Measurements from ENCODE around the gene FAM50A.
"Not testable (repeated sequence)": the region's sequence is repeated elsewhere in the genome, so short reads cannot be mapped to it uniquely, and the experiment has no call there.

FAM50A gene

GRCh38 chrX:154443992-154444754 is at the start of gene FAM50A:
FAM50A (plus strand) TSS chrX:154444141; CDS start chrX:154444236, 95 bp downstream.
- peak in 1 of 2 donors; percentile 42 for DNase-seq (ENCODE audit: low read depth in 2 of 2, low spot score in 1 of 2)

GRCh38 chrX:154396363-154396762 is 47.6 kb upstream of the FAM50A start:
- not testable (repeated sequence) for DNase-seq (ENCODE audit: low read depth in 2 of 2, low spot score in 1 of 2)

GRCh38 chrX:154396973-154397887 is 46.7 kb upstream of the FAM50A start:
- DNase-seq (ENCODE audit: low read depth in 2 of 2, low spot score in 1 of 2), result no peak

GRCh38 chrX:154397888-154398667 is 45.9 kb upstream of the FAM50A start, which contains the start of gene RPL10:
RPL10 (plus strand) TSS chrX:154398377; CDS start chrX:154398520, 143 bp downstream.
- peak; percentile 61 to 81 for DNase-seq (ENCODE audit: low read depth in 2 of 2, low spot score in 1 of 2)

- DNase-seq (ENCODE audit: low read depth in 2 of 2, low spot score in 1 of 2), result peak; percentile 51 to 60
Measured at GRCh38 chrX:154398668-154399526, 45.0 kb upstream of the FAM50A start.

GRCh38 chrX:154399527-154400368 is 44.2 kb upstream of the FAM50A start:
- DNase-seq (ENCODE audit: low read depth in 2 of 2, low spot score in 1 of 2), result no peak

- DNase-seq (ENCODE audit: low read depth in 2 of 2, low spot score in 1 of 2), result not testable (repeated sequence)
Measured at GRCh38 chrX:154400369-154400817, 43.5 kb upstream of the FAM50A start.

- DNase-seq (ENCODE audit: low read depth in 2 of 2, low spot score in 1 of 2), result no peak
Measured at GRCh38 chrX:154401045-154401799, 42.7 kb upstream of the FAM50A start.

- no peak for DNase-seq (ENCODE audit: low read depth in 2 of 2, low spot score in 1 of 2)
Measured at GRCh38 chrX:154401918-154402621, 41.9 kb upstream of the FAM50A start.

GRCh38 chrX:154402622-154403127 is 41.3 kb upstream of the FAM50A start:
- no peak for DNase-seq (ENCODE audit: low read depth in 2 of 2, low spot score in 1 of 2)

- no peak for DNase-seq (ENCODE audit: low read depth in 2 of 2, low spot score in 1 of 2)
Measured at GRCh38 chrX:154403192-154403591, 40.7 kb upstream of the FAM50A start.

GRCh38 chrX:154403858-154404257 is 40.1 kb upstream of the FAM50A start:
- no peak for DNase-seq (ENCODE audit: low read depth in 2 of 2, low spot score in 1 of 2)

- DNase-seq (ENCODE audit: low read depth in 2 of 2, low spot score in 1 of 2), result no peak
Measured at GRCh38 chrX:154404625-154405192, 39.2 kb upstream of the FAM50A start.

- no peak for DNase-seq (ENCODE audit: low read depth in 2 of 2, low spot score in 1 of 2)
Measured at GRCh38 chrX:154408659-154409221, 35.2 kb upstream of the FAM50A start.

GRCh38 chrX:154409222-154409871 is 34.6 kb upstream of the FAM50A start, which contains the start of gene DNASE1L1:
DNASE1L1 (minus strand) TSS chrX:154409254; CDS start chrX:154405568, 3,686 bp downstream.
- DNase-seq (ENCODE audit: low read depth in 2 of 2, low spot score in 1 of 2), result no peak

- DNase-seq (ENCODE audit: low read depth in 2 of 2, low spot score in 1 of 2), result no peak
Measured at GRCh38 chrX:154411981-154412340, 32.0 kb upstream of the FAM50A start.

Measured in stimulated activated CD8-positive, alpha-beta memory T cell treated with anti-CD3 and anti-CD28 coated beads, Interleukin-4, amount 100 ng/mL, for 1 hour (primary cell).